Middle frontal gyrus (tissue), 1 donor: ENCODE measurements around the gene PSG3.
"Not testable (repeated sequence)": the region's sequence is repeated elsewhere in the genome, so short reads cannot be mapped to it uniquely, and the experiment has no call there.

Experiments used
- DNase-seq: peaks from one replicate; pipeline ENCODE4 v3.0.0-alpha.2; 2015; ENCODE audit warnings: low spot score; ENCODE audit errors: extremely low spot score

PSG3 gene

GRCh38 chr19:42740381-42740780 lies at the start of gene PSG3:
PSG3 (minus strand) TSS chr19:42740481; CDS start chr19:42740384, 97 bp downstream.
- DNase-seq = not testable (repeated sequence)

GRCh38 chr19:42788766-42789165 lies 48.5 kb upstream of the PSG3 start:
- DNase-seq = not testable (repeated sequence)

DNA sequence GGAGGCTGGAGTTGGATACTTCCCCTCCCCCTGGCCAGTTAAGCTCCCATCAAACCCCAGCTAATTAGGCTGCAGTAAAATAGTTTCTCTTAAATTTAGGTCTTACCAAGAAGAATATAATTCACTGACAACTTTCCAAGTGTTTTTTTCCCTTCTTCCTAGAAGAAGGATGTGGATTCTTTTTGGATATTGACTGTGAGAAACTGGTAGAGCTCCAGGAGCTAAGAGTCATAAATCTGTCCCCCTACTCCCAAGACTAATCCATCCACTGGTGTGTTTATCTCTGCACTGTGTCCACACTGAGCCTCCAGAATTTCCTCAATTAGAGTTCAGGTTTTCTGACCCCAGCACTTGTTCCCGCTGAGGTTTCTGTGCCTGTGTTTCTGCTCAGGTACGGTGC lies 47.5 kb upstream of the PSG3 start:
- not testable (repeated sequence) for DNase-seq

DNA sequence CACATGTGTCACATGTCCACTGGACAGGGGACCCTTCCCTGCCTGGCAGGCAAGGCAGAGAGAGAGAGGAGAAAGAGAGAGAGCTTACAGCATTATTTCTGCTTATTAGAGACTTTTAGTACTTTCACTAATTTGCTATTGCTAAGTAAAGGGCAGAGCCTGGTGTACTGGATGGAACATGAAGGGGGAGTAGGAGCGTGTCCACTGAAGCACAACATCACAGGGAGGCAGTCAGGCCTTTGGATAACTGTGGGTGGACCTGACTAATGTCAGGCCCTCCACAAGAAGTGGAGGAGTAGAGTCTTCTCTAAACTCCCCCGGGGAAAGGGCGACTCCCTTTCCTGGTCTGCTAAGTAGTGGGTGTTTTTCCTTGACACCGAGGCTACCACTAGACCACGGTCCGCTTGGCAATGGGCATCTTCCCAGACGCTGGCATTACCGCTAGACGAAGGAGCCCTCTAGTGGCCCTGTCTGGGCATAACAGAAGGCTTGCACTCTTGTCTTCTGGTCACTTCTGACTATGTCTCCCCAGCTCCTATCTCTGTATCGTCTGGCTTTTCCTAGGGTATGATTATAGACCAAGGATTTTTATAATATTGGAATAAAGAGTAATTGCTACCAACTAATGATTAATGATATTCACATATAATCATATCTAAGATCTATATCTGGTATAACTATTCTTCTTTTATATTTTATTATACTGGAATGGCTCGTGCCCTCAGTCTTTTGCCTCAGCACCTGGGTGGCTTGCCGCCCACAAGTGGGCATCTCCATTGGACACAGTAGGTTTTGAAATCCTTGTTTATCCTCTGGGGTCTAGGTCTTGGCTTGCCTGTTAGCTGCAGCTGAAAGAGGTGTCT lies 36.7 kb upstream of the PSG3 start:
- DNase-seq = not testable (repeated sequence)

DNA sequence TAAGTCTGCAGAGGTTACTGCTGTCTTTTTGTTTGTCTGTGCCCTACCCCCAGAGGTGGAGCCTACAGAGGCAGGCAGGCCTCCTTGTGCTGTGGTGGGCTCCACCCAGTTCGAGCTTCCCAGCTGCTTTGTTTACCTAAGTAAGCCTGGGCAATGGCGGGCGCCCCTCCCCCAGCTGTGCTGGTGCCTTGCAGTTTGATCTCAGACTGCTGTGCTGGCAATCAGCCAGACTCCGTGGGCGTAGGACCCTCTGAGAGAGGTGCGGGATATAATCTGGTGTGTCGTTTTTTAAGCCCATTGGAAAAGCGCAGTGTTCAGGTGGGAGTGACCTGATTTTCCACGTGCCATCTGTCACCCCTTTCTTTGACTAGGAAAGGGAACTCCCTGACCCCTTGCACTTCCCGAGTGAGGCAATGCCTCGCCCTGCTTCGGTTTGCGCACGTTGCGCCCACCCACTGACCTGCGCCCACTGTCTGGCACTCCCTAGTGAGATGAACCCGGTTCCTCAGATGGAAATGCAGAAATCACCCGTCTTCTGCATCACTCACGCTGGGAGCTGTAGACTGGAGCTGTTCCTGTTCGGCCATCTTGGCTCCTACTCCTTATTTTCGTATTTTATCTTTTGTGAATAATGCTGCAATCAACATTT lies 34.4 kb upstream of the PSG3 start:
- not testable (repeated sequence) for DNase-seq

DNA sequence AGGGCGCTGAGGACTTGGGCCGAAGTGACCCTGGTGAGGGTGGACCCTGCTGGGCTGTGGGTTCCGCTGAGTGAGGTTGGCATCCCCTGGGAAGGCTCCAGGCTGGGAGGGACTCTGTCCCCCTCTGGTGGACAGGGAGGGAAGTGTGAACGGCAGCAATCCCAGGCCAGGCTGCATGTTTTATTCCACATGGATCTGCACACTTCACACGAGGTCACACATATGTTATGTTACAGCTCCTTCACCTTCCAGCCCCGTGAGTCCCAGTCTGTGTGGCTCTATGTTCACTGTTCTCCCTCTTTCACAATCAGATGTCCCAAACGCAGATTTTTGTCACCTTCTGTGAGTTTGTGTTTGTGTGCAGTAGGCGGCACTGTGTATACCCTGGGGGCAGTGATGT lies 27.0 kb upstream of the PSG3 start:
- not testable (repeated sequence) for DNase-seq

GRCh38 chr19:42766871-42767270 lies 26.6 kb upstream of the PSG3 start:
- not testable (repeated sequence) for DNase-seq

GRCh38 chr19:42764836-42765235 lies 24.6 kb upstream of the PSG3 start:
- no peak for DNase-seq

GRCh38 chr19:42762789-42763188 lies 22.5 kb upstream of the PSG3 start:
- DNase-seq = no peak

- DNase-seq = not testable (repeated sequence)
Measured at GRCh38 chr19:42761924-42762295, 21.6 kb upstream of the PSG3 start.

GRCh38 chr19:42760954-42761923 lies 21.0 kb upstream of the PSG3 start:
- DNase-seq = not testable (repeated sequence)

GRCh38 chr19:42758667-42759066 lies 18.4 kb upstream of the PSG3 start:
- not testable (repeated sequence) for DNase-seq

DNA sequence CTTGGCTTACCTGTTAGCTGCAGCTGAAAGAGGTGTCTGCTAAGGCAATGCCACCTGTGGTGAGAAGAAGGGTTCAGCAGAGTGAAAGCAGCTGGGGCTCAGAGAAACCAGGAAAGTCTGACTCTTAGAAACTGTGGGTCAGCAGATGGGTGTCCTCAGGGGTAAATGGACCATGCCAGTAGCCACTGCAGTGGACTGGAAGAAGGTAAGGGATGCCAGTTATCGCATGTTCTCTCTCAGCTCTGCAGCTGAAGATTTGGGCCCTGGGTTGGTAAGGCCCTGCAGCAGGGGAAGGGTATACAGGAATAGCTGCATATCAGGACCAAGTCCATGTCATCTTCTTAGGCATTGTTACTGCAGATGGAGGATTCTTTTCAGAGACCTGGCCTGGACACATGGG lies 12.0 kb upstream of the PSG3 start:
- DNase-seq = not testable (repeated sequence)

DNA sequence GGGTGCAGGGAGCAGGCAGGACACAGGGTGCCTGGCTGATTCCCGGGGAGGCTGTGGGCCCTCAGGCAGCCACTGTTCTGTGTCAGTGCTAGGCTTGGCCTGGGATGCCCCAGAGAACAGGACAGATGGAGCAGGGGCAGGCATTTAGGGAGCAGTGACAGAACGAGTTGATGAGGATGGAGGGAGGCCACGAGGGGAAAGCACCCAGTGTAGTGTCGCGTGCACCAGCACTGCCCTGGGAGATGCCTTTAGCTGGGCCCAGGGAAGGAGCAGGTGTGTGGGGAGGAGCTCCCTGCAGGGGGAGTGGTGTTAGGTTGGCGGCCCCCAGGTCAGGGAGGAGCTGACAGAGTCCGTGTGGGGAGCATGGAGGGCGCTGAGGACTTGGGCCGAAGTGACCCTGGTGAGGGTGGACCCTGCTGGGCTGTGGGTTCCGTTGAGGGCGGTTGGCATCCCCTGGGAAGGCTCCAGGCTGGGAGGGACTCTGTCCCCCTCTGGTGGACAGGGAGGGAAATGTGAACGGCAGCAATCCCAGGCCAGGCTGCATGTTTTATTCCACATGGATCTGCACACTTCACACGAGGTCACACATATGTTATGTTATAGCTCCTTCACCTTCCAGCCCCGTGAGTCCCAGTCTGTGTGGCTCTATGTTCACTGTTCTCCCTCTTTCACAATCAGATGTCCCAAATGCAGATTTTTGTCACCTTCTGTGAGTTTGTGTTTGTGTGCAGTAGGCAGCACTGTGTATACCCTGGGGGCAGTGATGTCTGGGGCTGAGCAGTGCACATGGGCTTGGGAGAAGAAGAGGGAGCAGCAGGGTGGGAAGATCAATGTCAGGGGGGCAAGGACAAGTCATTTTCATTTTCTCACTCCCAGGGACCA lies 1.7 kb upstream of the PSG3 start:
- DNase-seq = not testable (repeated sequence)

GRCh38 chr19:42737581-42738011 lies 2.7 kb downstream of the PSG3 start:
- not testable (repeated sequence) for DNase-seq

GRCh38 chr19:42728341-42728740 lies 11.9 kb downstream of the PSG3 start:
- DNase-seq = not testable (repeated sequence)

GRCh38 chr19:42714000-42714399 lies 26.3 kb downstream of the PSG3 start:
- DNase-seq = not testable (repeated sequence)

DNA sequence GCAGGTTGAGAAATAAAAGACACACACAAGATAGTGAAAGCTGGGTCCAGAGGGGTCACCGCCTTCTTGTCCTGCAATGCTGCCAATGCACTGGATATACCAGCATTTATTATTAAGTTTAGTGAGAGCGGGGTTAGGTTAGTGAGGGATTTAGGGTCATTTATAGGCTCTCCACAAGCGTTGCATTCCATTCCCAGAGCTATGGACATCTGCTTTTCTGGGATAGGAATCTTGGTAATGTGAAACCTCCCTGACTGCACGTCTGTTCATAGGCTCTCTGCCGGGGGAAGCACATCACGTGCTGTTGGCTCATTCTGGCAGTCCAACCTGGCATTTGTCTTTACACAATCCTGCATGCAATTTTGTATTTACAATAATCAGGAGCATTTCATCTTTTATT lies 27.5 kb downstream of the PSG3 start:
- not testable (repeated sequence) for DNase-seq

- DNase-seq = not testable (repeated sequence)
Measured at GRCh38 chr19:42710986-42711385, 29.3 kb downstream of the PSG3 start.

DNA sequence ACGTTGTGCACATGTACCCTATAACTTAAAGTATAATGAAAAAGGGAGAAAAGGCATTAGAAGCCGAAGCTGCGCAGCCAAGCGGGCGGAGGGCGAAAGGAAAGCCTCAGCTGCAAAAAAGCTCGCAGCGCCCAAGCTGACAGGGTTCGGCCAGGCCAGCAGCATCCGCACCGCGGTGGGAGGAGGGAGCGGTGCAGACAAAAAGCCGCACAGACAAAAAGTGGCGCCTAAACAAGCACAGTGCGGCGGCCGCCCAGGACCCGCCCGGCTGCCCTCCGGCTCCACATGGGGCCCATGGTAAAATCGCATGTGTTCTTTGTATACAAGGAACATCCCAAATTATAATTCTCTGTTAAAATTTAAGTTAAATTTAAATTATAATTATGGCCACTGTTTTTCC lies 42.4 kb downstream of the PSG3 start:
- DNase-seq = no peak
